ENCODE data around the gene CFAP46. TPM values are rescaled to one million over a fixed set of nuclear protein-coding genes. Genes with fewer than 3 reads are reported as not detected.

CFAP46 gene
- total RNA-seq, 2 experiments from 2014 or later, result not detected

GRCh38 chr10:132765435-132765834 is 176.9 kb downstream of the CFAP46 start:
- no peak for TF ChIP-seq CTCF (IDR thresholded peaks at IDR 0.05)
- ATAC-seq (ENCODE audit: poor library complexity) (no peak), DNase-seq (no peak)
- intact Hi-C loops (cut with DNase I, micrococcal nuclease), result no loop called here
- Histone ChIP-seq H3K4me3 (ENCODE audit: low read length) (no peak overlapping the region), H3K36me3 (ENCODE audit: insufficient read depth, low read length) (peaks cover 12% of the 10 kb centered on the region), H3K4me1 (ENCODE audit: insufficient read depth, low read length) (peaks cover 4% of the 10 kb centered on the region), H3K27me3 (ENCODE audit: control insufficient read depth in 1 of 2, insufficient read depth in 2 of 2, low read length in 2 of 2) (no peaks in the 10 kb centered on the region), H3K27ac (ENCODE audit: low read depth in 1 of 2, low read length in 2 of 2) (no peak overlapping the region), H3K9me3 (ENCODE audit: control insufficient read depth in 1 of 2, insufficient read depth in 1 of 2, low read length in 2 of 2) (peaks cover 0 to 28% of the 10 kb centered on the region in 2 experiments)
- ChIA-PET CTCF (no interaction called here), POLR2A (no interaction called here)
- H3K4me3 Mint-ChIP-seq, result no peak overlapping the region
- H3K9me3 Mint-ChIP-seq, result no peaks in the 10 kb centered on the region
- H3K4me1 Mint-ChIP-seq (ENCODE audit: low read depth), result peaks cover 10% of the 10 kb centered on the region
- no peaks in the 10 kb centered on the region for H3K27me3 Mint-ChIP-seq
- peaks cover 22% of the 10 kb centered on the region for H3K36me3 Mint-ChIP-seq (ENCODE audit: low read depth)
- no peak overlapping the region for H3K27ac Mint-ChIP-seq

- Mint-ChIP-seq H3K4me1 (ENCODE audit: low read depth) (peaks cover 10% of the 10 kb centered on the region), H3K27me3 (no peaks in the 10 kb centered on the region), H3K9me3 (no peaks in the 10 kb centered on the region), H3K4me3 (no peak overlapping the region), H3K27ac (no peak overlapping the region), H3K36me3 (ENCODE audit: low read depth) (peaks cover 20% of the 10 kb centered on the region)
- DNase-seq, result no peak
- Histone ChIP-seq H3K9me3 (ENCODE audit: control insufficient read depth in 1 of 2, insufficient read depth in 1 of 2, low read length in 2 of 2) (peaks cover 0 to 23% of the 10 kb centered on the region in 2 experiments), H3K36me3 (ENCODE audit: insufficient read depth, low read length) (peaks cover 13% of the 10 kb centered on the region), H3K27ac (ENCODE audit: low read depth in 1 of 2, low read length in 2 of 2) (no peak overlapping the region), H3K27me3 (ENCODE audit: control insufficient read depth in 1 of 2, insufficient read depth in 2 of 2, low read length in 2 of 2) (no peaks in the 10 kb centered on the region), H3K4me1 (ENCODE audit: insufficient read depth, low read length) (peaks cover 4% of the 10 kb centered on the region), H3K4me3 (ENCODE audit: low read length) (no peak overlapping the region)
- no peak for TF ChIP-seq CTCF (IDR thresholded peaks at IDR 0.05)
- ChIA-PET CTCF (no interaction called here), POLR2A (no interaction called here)
- intact Hi-C loops (cut with DNase I, micrococcal nuclease), result no loop called here
- no peak for ATAC-seq (ENCODE audit: poor library complexity)
These were observed 178.3 kb downstream of the CFAP46 start for GRCh38 chr10:132764108-132764507.

GRCh38 chr10:132763545-132763944 is 178.8 kb downstream of the CFAP46 start:
- peaks cover 10% of the 10 kb centered on the region for H3K4me1 Mint-ChIP-seq (ENCODE audit: low read depth)
- no peak overlapping the region for H3K4me3 Mint-ChIP-seq
- no peak overlapping the region for H3K27ac Mint-ChIP-seq
- Histone ChIP-seq H3K36me3 (ENCODE audit: insufficient read depth, low read length) (peaks cover 13% of the 10 kb centered on the region), H3K9me3 (ENCODE audit: control insufficient read depth in 1 of 2, insufficient read depth in 1 of 2, low read length in 2 of 2) (peaks cover 0 to 18% of the 10 kb centered on the region in 2 experiments), H3K4me1 (ENCODE audit: insufficient read depth, low read length) (peaks cover 4% of the 10 kb centered on the region), H3K27ac (ENCODE audit: low read depth in 1 of 2, low read length in 2 of 2) (no peak overlapping the region), H3K27me3 (ENCODE audit: control insufficient read depth in 1 of 2, insufficient read depth in 2 of 2, low read length in 2 of 2) (no peaks in the 10 kb centered on the region), H3K4me3 (ENCODE audit: low read length) (no peak overlapping the region)
- ChIA-PET POLR2A (no interaction called here), CTCF (no interaction called here)
- no peaks in the 10 kb centered on the region for H3K27me3 Mint-ChIP-seq
- intact Hi-C loops (cut with DNase I, micrococcal nuclease), result no loop called here
- TF ChIP-seq CTCF (IDR thresholded peaks at IDR 0.05), result no peak
- DNase-seq, result no peak
- peaks cover 14% of the 10 kb centered on the region for H3K36me3 Mint-ChIP-seq (ENCODE audit: low read depth)
- no peaks in the 10 kb centered on the region for H3K9me3 Mint-ChIP-seq
- ATAC-seq (ENCODE audit: poor library complexity), result no peak
